Mononuclear cell (primary cell): ENCODE results near the gene CYTH2. TPM values are rescaled to one million over a fixed set of nuclear protein-coding genes. Genes with fewer than 3 reads are reported as not detected.

Experiments
- H3K27me3 ChIP-seq: 2 replicates; pipeline ENCODE4 v1.6.0; 2011; ENCODE audit warnings: low read length, control low read depth; ENCODE audit not compliant: insufficient read depth
- H3K4me1 ChIP-seq: 2 replicates; pipeline ENCODE4 v1.5.1; 2011; ENCODE audit warnings: mild to moderate bottlenecking, low read length, control low read depth; ENCODE audit not compliant: insufficient read depth
- H3K4me3 ChIP-seq: 2 replicates; pipeline ENCODE4 v1.5.1; 2011; ENCODE audit warnings: mild to moderate bottlenecking, low read length, moderate library complexity
- H3K9me3 ChIP-seq: 2 replicates; pipeline ENCODE4 v1.5.1; 2011; ENCODE audit warnings: low read depth, mild to moderate bottlenecking, control low read depth, low read length
- total RNA-seq: library from RNA; depleted of rRNA; stranded (reverse); fragments of >200 nt; gene quantifications from one replicate; pipeline ENCODE4 v1.2.3, GENCODE V29; 2012

Gene CYTH2
- total RNA-seq, 1 donor = 14.9 TPM

- H3K4me1 ChIP-seq = no peaks in the 10 kb centered on the region
- peaks cover 6% of the 10 kb centered on the region for H3K9me3 ChIP-seq
- no peaks in the 10 kb centered on the region for H3K27me3 ChIP-seq
- H3K4me3 ChIP-seq = no peak overlapping the region
These were observed 55.1 kb downstream of the CYTH2 start for GRCh38 chr19:48524221-48524620.

DNA sequence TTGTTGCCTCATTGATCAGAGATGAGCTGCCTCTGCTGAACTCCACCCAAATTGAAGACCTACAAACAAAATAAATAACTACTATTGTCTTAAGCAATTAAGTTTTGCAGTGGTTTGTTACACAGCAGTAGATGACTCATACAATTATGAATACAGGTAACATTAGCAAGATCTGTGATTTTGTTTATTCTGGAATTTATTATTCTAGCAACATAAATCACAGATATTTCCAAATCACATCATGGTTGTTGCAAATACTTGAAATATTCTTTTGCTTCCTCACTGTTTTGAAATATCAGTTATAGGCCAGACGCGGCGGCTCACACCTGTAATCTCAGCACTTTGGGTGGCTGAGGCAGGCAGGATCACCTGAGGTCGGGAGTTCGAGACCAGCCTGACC, 55.6 kb downstream of the CYTH2 start:
- H3K9me3 ChIP-seq = peaks cover 6% of the 10 kb centered on the region
- no peak overlapping the region for H3K4me3 ChIP-seq
- no peaks in the 10 kb centered on the region for H3K27me3 ChIP-seq
- H3K4me1 ChIP-seq = no peaks in the 10 kb centered on the region

- no peaks in the 10 kb centered on the region for H3K27me3 ChIP-seq
These were observed 60.0 kb downstream of the CYTH2 start for GRCh38 chr19:48529156-48529555.

GRCh38 chr19:48530066-48530720, 61.0 kb downstream of the CYTH2 start:
- no peaks in the 10 kb centered on the region for H3K4me1 ChIP-seq
- H3K9me3 ChIP-seq = no peaks in the 10 kb centered on the region
- H3K4me3 ChIP-seq = no peak overlapping the region
- H3K27me3 ChIP-seq = no peaks in the 10 kb centered on the region

More at GRCh38 chr19:48529156-48529555, 60.0 kb downstream of the CYTH2 start:
- Histone ChIP-seq H3K4me3 (no peak overlapping the region), H3K4me1 (no peaks in the 10 kb centered on the region), H3K9me3 (peaks cover 5% of the 10 kb centered on the region)

GRCh38 chr19:48530770-48531169, 61.6 kb downstream of the CYTH2 start:
- H3K4me3 ChIP-seq = no peak overlapping the region
- H3K27me3 ChIP-seq = no peaks in the 10 kb centered on the region
- H3K9me3 ChIP-seq = no peaks in the 10 kb centered on the region
- H3K4me1 ChIP-seq = no peaks in the 10 kb centered on the region

Other genes with a start within 250 kb of the CYTH2 start
- gene CARD8, start 213.5 kb upstream of the CYTH2 start, total RNA-seq = 46.0 TPM
- not detected for gene ZNF114, start 199.3 kb upstream of the CYTH2 start, total RNA-seq
- 230 TPM for gene EMP3, start 143.8 kb upstream of the CYTH2 start, total RNA-seq
- 3.4 TPM for gene TMEM143, start 105.4 kb upstream of the CYTH2 start, total RNA-seq
- gene SYNGR4, start 105.0 kb upstream of the CYTH2 start, total RNA-seq = not detected
- 20.0 TPM for gene KDELR1, start 77.8 kb upstream of the CYTH2 start, total RNA-seq
- 0.10 TPM for gene GRIN2D, start 75.7 kb upstream of the CYTH2 start, total RNA-seq
- 15.2 TPM for gene GRWD1, start 23.4 kb upstream of the CYTH2 start, total RNA-seq
- gene KCNJ14, start 13.8 kb upstream of the CYTH2 start, total RNA-seq = 1.7 TPM
- gene LMTK3, start 42.5 kb downstream of the CYTH2 start, total RNA-seq = 1.5 TPM
- not detected for gene SULT2B1, start 82.8 kb downstream of the CYTH2 start, total RNA-seq
- gene SPACA4, start 137.4 kb downstream of the CYTH2 start, total RNA-seq = not detected
- gene FAM83E, start 145.7 kb downstream of the CYTH2 start, total RNA-seq = 0.73 TPM
- 2,431 TPM for gene RPL18, start 149.8 kb downstream of the CYTH2 start, total RNA-seq
- gene SPHK2, start 150.1 kb downstream of the CYTH2 start, total RNA-seq = 4.5 TPM
- 28.2 TPM for gene DBP, start 168.0 kb downstream of the CYTH2 start, total RNA-seq
- 2.4 TPM for gene CA11, start 176.8 kb downstream of the CYTH2 start, total RNA-seq
- 0.63 TPM for gene NTN5, start 203.6 kb downstream of the CYTH2 start, total RNA-seq
- not detected for gene FUT2, start 226.6 kb downstream of the CYTH2 start, total RNA-seq